Stimulated activated CD4-positive, alpha-beta T cell treated with anti-CD3 and anti-CD28 coated beads, Interleukin-1b, Interleukin-23, amount 100 ng/mL, for 24 hours (primary cell): Measurements from ENCODE around the gene ATP6V1F.
"Not testable (repeated sequence)": the region's sequence is repeated elsewhere in the genome, so short reads cannot be mapped to it uniquely, and the experiment has no call there.

Source experiments
- DNase-seq, 4 experiments: peaks; one replicate each; pipeline ENCODE4 v3.0.0-alpha.2; 2020; ENCODE audit warnings: low read depth in 4 of 4, low spot score in 1 of 4

Gene ATP6V1F

DNA sequence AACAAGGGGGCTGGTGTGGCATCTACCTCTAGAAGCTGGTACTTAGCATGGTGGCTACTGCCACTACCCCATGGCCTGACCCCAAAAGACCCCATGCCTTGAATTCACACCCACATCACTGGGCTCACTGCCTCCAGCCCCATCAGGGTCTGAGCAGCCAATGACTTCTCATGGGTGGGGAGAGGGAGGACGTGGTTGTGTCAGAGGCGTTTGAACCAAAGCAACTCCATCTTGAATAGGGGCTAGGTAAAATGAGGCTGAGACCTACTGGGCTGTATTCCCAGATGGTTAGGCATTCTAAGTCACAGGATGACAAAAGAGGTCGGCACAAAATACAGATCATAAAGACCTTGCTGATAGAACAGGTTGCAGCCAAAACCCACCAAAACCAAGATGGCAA, 32.7 kb downstream of the ATP6V1F start:
- no peak for DNase-seq

DNA sequence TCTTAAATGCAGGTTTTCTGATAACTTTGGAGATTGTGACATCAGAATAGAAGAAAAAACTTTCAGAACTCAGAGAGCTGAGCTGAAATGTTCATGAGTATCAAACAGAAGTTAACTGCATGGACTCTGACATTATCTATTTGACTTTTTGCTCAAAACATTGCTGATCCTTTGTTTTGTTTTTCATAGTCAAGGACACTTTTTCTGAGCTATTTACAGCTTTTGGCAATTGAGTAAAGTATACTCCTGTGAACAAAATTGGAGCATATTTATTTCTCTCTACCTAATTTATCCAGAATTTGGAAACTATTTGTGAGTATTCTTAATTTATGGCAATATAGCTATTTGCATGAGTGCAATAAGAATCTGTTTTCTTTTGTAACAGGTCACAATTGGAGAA, 36.7 kb downstream of the ATP6V1F start:
- no peak for DNase-seq

DNA sequence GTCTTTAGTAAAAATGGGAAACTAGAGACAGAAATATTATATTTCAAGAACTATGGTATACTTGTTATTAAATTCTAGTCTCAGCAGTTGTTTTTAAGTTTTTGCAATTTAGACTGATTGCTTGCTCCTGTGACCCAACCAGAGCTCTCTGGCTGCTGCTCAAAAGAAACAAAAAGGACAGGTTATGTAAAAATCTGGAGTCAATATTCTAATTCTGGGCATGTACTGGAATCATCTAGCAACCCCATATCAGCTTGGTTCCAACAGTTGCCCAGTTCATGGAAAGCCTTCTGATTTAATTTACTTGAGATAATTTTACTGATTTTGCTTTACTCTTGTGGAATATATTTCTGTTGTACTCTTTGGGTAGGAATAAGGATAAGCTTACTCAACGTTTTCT, 37.6 kb downstream of the ATP6V1F start:
- no peak for DNase-seq

DNA sequence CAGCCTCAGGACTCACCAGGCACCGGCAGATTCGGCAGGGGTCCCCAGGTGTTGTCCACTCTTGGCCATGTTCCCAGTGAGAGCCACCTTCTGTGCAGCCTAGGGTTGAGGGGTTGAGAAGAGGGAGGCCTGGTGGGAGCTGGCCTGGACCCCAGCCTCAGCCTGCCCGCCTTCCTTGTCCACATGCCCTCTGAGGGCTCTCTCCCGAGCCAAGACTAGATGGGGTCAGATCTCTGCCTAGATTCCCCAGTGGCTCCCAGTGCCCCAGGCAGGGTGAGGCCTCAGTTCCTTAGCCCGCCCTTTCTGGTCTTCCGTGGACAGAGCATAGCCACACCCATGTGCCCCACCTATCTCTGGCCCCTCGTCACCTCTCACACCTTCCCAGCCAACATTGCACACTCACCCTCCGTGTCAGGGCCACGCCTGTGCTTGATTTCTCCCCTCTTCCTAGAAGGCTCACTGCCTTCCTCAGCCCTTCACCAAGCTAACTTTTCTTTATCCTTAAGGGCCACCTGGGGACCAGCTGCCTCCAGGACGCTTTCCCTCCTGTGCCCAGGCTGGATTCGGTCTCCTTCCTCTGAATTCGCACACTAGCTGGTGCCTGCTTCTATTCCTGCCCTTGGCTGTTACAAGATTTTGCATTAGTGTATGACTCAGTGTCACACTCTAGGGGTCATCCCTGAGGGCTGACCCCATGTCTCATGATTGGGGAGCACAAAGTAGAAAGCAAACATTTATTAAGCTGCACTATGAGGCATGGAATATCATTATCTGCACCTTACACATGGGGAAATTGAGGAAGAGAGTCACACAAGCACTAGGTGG, 40.3 kb downstream of the ATP6V1F start:
- DNase-seq, result no peak

DNA sequence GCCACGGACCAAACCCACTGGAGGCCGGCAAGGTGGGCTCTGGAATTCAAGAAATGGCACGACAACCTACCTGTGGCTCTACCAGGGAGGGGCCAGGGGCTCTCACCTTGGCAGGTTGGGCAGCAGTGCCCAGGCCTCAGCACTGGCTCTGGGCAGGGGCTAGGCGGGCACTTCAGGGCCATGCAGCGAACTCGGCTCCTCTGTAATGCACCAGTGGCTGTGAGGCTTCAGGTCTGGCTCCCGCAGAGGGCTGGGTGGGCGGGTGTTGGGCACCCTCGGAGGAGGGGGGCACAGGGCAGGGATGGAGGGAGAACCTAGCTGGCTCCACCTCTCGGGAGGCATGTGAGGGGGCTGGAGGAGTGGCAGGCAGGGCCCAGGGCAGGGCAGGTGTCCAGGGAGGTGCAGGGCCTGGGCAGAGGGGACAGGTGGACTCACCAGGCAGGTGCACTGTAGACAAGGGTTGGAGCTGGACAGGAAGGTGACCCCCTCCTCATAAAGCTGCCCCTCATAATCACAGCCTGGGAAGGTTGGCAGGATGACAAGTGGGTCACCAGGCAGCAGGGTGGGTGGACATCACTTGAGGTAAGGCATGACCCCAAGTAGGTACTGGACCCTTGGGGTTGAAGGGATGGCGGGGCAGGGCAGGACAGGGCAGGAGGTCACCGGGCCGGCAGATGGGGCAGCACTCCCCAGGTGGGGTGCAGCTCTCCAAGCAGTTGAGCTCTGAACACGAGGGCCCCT, 41.1 kb downstream of the ATP6V1F start:
- no peak for DNase-seq

DNA sequence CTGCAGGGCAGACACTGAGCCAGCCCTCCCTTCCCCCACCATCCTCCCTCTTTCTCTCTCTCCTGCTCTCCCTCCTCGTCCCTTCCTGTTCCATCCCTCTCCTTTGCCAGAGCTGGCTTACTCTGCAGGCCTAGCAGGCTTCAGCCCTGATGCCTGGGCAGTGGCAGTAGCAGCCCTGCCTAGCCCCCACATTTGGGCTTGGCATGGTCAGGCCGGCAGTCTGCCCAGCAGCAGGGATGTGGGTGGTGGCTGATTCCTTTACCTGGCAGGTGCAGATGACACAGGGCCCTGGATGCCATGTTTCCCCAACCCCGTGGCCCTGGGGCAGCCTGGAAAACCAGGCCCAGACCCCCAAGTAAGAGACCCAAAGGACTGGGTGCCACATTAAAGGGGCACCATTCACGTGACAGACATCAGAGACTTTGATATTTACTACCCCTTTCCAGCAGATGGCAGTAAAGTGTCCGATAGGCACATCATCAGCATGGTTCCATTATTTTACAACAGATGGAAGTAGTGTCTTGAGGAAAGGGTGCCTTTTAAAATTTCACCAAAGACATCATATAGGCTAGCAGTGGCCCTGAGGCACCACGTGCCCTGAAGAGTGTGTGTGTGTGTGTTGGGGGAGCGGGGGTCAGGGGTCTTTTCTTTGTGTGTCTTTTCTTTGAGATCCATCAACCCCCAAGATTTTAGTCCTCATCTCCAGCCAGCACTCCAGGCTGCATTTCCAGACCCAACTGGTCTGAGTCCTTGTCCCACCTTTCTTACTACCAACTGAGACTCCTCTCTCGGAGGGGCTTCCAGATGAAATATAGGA, 41.9 kb downstream of the ATP6V1F start:
- DNase-seq, result no peak

DNA sequence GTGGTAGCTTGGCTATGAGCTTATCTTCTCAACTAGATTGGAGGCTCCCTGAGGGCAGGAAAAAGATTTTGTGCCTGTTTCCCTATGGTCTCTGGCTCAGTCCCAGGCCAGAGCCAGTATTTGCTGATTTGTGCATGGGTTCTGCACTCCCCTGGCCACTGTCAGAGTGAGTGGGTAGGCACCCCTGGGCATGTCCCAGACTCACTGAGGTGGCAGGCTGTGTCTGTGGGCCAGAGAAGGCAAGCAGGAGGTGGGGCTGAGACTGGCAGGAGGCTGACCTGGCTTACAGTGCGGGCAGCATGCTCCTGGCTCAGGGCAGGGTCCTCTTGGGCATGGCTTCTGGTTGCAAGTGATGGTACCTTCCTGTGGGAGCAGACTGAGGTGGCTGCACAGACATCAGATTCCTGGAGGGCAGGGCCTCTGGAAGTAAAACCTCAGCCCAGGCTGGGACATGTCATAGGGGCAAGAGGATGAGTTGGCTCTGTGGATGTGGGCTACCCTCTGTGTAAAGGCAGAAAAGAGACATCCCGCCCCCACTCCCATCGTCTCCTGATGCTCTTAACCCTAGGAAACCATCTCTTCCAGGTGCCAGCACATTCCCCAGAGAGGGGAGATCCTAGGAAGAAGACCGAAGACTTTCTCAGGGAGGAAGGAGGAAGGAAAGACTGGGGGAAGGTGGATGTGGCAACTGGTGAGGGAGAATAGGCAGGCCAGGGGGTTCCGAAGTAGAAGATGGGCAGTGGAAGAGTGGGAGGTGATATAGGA, 43.5 kb downstream of the ATP6V1F start:
- no peak for DNase-seq

DNA sequence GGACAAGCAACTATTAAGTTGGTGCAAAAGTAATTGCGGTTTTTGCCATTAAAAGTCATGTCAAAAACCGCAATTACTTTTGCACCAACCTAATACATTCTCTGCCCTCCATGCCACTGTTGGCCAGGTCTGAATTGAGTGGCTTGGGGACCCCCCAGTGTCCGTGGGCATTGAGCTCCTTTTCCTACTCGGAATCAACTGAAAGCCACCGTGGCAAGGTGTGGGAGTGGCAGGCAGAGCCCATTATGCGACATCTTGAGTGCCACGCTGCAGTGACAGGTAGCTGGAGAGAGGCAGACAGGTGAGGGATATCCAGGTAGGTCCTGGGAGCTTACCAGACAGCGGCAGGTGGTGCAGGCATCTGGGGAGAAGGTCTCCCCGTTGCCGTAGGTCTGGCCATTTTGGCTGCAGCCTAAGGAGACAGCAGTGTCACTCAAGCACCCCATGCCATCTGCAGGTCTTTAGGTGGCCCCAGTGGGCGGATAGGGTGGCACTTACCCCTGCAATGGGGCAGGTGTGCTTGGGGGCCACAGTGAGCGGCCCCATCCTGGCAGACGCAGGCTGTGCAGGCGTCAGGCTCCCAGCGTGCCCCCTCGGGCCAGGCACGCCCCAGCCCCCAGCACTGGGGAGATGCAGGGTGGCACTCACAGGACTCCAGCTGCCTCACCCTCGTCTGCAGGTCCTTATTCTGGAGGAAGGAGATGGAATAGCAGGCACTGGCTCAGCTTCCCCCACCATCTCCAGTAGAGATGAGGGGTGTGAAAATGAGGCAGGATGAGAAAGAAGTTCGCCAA, 44.3 kb downstream of the ATP6V1F start:
- no peak for DNase-seq

DNA sequence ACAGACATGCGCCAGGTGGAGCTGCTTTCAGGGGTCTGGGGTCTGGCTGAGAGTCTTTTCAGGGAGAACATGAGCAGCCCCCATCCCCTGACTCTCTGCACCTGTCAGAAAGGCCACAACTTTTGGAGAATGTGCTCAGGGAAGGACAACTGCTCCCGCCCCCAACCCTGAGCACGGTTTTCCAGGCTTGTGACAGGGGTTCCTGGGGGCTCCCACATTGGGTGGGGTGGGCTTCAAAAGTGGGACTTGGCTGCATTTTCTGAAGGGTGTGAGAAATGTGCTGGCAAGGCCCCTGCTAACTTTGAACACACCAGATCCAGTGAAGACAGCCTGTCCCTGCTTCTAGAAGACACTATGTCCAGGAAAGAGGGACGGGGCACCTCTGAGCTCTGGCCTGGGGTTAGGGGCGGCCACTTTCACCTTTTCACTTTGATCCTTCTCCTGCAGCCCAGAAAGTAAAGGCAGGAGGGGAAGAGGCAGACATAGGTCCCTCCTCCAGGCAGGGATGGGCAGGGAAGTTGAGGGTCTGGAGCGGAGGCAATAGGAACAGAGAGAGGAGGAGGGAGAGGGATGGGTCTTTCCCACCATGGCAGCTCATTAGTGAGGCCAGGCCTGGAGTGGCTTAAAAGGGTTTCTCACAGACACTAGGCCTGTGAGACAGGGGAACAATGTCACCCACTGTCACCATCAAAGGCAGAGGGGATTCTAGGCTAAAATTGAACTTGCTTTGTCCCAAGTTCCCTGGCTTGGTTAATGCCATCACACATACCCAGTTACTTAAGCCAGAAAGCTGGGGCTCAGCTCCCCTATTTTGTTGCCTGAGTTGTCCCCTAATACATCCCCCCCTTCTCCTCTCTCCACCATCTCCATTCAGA, 46.3 kb downstream of the ATP6V1F start:
- DNase-seq, result no peak

DNA sequence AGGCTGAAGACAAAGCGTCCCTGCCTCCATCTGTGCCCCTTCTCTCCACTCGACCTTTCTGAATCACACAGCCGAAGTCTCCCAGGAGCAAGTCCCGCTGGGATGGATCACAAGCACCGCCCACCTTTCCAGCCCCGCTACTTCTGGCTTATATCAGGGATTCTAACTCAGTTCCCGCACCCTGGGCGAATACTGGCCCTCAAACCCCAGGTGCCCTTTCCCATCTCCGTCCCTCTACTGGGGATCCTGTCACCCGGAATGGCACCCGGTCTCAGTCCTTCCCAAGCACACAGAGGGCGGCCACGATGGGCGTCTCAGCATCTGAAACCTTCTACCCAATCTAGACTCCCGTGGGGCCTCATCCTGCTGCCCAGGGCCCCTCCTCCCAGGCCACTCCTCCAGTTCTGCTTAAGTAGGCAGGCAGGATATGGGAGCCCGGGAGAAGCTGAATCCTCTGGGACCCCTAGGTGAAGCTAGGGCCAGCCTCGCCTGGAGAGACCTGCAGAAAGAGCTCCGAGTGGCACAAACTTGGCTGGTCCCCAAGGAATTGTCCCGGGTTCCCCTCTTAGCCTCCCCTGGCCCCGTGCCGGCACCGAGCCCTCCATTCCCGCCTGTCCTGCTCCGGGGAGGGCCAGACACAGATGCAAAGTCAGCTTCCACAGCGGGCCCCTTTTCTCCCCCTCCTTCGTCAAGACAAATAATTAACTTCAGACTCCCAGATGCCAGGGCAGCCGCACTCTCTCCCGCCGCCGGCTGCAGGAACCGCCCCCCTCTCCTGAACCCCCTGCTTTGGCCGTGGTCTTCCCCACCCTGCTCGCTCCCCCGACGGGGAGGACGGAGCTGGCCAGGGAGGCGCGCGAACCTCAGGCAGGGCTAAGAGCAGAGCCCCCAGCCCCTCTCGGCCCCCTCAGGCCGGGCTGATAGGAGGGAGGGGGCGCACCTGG, 47.2 kb downstream of the ATP6V1F start:
- DNase-seq, result no peak

DNA sequence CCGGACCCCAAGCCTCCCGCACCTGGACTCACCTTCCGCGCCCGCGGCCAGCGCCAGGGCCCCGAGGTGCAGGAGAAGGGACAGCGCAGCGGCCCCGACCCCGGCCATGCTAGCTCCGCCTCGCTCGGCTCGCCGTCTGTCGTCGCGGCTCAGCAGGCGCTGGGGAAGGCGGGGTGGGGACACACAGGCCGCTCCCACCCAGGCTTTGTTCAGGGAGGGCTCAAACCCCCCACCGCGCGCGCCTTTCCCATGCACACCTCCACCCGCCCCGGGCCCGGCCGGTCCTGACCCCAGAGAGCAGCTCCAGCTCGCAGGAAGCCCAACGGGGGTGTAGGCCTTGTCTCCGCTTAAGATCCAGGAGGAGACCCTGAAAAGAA, 47.9 kb downstream of the ATP6V1F start, which contains the start of gene KCP:
KCP (minus strand) TSS at position 141 of the 377 bp plus-strand sequence; CDS start at position 108, 33 bp downstream.
- no peak for DNase-seq

DNA sequence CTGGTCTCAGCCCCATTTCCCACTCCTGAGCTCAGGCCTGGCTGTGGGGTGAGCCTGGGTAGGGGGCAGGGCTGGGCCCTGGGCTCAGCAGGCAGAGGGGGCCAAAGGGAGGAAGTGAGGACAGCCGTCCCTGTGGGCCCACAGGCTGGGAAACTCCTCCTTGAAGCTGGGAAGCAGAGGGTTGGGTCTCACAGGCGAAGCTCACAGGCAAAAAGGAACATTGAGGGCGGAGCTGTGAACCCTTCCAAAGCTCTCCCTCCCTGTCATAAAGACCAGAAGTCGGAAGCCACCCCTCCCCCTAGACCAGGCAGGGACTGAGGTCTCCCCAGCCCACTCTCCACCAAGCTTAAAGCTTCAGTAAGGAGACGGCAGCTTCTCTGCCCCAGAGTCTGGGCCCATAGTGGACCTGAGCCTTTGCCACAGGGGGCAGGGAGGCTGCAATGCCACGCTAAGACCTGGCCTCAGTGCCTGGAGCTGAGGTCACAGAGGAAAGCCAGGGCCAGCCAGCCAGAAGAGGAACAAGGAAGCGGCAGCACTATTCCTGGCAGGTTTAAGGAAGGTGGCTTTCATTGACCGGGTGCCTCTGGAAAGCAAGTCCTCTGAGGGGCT, 48.9 kb downstream of the ATP6V1F start:
- DNase-seq, result no peak

DNA sequence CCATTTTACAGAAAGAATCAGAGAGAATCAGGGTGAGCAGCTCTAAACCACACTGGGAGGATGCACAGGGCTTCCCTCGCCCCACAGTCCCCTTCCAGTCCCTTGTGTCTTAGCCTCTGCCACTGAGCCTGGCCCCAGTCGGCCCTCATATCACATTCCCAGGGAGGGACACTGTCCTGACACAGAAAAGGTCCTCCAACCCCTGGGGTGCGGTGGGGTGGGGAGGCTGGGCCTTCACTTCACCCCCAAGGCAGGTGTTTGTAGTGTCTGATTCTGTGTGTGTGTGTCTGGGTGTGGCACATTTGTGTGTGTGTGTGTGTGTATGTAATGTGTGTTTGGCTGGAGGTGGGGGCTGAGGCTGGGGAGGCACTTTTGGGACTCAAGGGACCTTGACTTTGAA, 49.6 kb downstream of the ATP6V1F start:
- no peak for DNase-seq

DNA sequence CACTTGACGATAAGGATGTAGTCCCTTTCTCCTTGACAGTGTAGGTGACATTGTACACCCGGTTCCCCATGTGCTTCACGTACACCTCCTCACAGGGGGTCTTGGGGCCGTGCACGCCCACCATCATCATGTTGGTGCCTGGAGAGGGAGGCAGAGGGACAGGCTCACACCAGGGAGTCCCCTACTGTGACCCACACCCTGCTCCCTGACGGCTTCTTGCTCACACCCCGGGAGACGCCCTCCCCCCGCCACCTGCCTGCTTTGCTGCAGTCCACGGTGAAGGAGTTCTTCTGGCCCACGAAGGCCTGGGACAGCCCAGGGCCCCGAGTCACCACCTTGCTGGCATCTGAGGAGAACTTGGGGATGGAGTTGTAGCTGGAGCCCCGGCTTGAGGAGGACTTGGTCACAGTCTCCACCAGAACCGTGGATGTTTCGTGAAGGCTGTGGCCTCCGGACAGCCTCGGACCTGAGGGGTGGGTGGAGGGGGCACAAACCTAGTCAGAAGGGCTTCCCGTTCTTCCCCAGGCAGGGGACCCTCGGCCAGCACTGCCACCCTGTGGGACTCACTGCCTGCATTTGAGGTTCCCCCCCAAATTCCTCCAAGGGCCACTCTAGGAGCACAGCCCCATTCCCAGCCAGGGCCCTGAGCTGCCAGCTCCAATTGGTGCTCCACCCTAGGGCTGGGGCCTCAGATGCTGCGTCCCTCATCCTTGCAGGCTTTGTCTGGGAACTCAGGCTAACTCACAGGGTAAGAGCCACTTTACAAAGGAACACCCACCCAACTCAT, 50.2 kb downstream of the ATP6V1F start:
- DNase-seq, result not testable (repeated sequence)

DNA sequence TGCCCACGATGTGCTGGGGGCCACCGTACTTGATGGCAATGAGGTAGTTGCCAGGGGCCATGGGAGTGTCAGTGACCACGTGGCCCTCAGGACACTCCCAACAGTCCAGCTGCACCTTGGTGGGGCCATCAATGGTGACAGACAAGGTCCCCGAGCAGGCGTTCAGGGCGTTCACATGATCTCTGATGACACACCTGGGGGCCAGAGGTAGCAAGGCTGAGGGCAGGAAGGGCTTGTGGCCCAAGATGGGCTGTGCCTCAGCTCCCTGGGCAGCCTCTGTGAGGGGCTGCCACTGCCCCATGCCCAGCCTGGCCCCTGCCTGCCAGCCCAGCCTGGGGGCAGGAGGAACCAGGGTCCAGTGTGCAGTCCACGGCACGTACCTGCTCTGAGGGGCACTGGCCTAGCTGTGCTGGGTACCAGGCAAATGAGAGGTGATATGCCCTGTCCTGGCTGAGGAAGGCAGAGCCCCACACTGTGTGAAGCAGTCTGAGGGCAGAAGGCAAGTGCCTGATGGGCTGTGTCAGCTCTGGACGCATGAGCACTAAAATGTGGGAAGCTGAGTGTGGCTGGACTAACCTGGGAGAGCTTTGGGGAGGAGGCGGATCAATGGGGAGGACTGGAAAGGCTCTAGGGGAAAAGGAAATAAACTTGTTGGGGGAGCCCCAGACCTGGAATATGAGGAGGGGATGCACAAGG, 51.4 kb downstream of the ATP6V1F start:
- DNase-seq, result no peak

DNA sequence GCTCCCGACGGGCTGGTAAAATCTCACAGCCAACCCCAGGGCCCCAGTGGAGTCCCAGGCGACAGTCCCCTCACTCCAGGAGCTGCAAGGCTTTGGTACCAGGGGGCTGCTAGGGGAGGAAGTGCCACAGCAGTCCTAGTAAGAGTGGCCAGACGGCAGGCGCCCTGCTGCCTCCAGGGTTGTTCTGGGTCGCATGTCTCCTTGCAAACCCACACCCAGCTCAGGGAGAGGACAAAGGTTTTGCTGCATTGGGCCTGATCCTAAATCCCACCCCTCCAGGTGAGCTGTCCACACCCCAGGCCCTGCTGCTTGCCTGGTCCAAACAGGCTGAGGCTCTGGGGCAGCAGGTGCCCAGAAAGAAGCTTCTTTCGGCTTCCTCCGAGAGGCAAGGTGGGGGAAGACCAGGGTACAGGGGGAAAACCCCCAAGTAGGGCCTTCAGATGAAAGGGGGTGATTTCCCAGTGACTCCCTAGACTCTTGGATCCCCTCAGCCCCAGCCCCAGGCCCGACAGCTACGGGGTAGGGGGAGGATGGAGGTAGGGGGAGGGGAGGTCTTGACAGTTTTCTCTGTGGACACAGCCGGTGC, 52.0 kb downstream of the ATP6V1F start:
- DNase-seq, result no peak
